Fibroblast of peridontal ligament (primary cell): ENCODE results near the gene EXO5.
"Not testable (repeated sequence)": the region's sequence is repeated elsewhere in the genome, so short reads cannot be mapped to it uniquely, and the experiment has no call there.

Experiments used
- DNase-seq: peaks from one replicate; pipeline ENCODE4 v3.0.0-alpha.2; 2010; ENCODE audit errors: extremely low read depth

EXO5 gene

DNA sequence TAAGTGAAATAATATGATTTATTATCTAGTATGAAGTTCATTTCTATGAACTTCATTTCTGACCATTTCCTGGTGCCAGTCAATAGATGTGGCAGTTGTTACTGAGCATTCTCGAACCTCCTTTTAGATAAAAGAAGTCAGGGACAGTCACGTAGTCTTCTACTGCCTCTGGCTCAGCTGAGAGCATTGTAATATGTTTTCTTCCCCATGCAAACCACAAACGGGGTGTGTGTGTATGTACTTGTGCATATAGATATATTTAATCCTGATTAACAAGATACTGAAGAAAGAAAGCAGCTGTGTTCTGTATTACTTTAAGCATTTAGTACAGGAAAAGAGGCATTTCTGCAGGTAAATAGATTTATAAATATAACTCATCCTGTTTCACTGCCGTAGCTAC lies 44.5 kb downstream of the EXO5 start:
- no peak for DNase-seq

DNA sequence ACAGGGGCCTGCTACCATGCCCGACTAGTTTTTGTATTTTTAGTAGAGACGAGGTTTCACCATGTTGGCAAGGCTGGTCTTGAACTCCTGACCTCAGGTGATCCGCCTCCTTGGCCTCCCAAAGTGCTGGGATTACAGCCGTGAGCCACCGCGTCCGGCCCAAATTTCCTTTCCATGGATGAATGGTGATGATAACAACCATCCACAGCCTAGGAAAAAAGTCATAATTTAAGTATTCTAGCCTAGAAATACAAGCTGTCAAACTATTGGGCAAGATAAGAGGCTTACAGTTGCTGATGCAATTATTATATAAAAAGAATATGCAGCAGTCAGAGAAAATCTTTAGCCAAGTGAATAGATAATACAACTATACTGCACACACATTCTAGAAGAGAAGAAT lies 46.2 kb downstream of the EXO5 start:
- not testable (repeated sequence) for DNase-seq

DNA sequence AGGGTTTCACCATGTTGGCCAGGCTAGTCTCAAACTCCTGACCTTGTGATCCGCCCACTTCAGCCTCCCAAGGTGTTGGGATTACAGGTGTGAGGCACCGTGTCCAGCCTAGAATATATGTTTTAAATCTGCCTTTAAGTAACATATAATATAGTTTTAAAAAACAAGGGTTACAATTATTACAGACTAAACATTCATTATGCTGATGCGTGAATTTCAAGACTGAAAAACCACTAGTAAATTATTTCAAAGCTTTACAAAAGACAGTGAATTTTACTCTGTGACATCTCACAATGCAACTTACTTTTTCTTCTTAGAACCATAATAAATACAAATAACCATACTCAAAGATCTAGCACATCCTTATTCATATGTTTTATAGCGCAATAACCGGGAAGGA lies 47.6 kb downstream of the EXO5 start:
- DNase-seq: no peak

DNA sequence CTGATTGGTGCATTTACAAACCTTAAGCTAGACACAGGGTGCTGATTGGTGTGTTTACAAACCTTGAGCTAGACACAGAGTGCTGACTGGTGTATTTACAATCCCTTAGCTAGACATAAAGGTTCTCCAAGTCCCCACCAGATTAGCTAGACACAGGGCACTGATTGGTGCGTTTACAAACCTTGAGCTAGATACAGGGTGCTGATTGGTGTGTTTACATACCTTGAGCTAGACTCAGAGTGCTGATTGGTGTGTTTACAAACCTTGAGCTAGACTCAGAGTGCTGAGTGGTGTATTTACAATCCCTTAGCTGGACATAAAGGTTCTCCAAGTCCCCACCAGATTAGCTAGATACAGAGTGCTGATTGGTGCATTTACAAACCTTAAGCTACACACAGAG lies 49.7 kb downstream of the EXO5 start:
- DNase-seq: not testable (repeated sequence)

DNA sequence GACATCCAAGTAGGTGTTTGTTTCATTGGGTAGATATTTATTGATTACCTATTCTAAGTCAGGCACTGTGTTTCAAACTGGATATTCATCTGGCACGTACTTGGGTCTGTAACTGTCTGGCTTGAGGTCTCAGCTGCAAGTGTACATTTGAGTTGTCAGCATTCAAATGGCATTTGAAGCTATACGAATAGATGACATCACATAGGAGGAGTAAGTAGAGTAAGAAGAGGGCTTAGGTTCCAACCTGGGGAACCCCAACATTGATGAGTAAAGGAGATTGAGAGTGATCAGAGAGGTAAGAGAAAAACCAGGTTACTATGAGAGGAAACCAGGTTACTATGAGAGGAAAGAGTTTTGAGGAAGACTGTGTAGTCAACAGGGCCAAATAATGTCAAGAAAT lies 53.6 kb downstream of the EXO5 start:
- DNase-seq: no peak

DNA sequence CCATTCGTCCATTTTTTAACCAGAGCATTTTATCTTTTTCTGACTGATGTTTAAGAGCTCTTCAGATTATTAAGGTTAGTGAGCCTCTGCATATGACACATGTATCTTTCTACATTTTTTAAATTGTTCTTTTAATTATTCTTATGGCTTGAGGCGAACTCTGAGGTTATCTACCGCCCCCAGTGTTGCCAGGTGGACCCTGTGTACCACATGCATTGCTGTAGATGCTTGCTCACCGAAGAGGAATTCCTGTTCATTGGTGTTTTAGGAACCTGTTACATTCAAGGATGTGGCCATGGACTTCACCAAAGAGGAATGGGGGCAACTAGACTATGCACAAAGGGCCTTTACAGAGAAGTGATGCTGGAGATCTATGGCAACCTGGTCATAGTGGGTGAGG lies 54.7 kb downstream of the EXO5 start:
- no peak for DNase-seq

DNA sequence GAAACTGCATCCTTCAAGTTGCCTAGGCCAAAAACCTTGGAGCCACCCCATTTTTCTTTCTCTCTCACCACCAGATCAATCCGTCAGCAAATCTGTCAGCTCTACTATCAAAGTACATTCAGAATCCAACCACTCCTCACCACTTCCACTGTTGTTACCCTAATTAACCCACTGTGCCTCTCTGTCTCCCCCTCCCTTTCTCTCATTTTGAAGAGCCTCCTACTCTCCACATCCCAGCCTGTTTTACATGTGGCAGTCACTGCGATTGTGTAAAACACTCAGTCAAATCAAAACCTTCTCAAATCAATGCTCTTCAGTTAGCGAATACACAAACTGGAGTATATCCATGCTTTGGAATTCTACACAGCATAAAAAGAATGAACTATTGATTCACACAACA lies 55.9 kb downstream of the EXO5 start:
- no peak for DNase-seq

DNA sequence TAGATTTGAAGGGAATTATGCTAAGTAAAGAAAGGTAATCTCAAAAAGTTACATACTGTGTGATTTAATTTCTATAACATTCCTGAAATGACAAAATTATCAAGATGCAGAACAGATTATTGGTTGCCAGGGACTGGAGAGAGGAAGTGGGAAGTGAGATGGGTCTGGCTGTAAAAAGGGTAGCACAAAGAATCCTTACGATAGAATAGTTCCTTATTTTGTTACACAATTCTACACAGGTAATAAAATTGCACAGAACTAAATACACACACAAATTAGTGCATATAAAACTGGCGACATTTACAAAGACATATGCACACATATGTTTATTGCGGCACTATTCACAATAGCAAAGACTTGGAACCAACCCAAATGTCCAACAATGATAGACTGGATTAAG lies 56.3 kb downstream of the EXO5 start:
- DNase-seq: no peak
